ENCODE measurements around the gene NAT8. TPM values are rescaled to one million over a fixed set of nuclear protein-coding genes. Genes with fewer than 3 reads are reported as not detected.
"Not testable (repeated sequence)": the region's sequence is repeated elsewhere in the genome, so short reads cannot be mapped to it uniquely, and the experiment has no call there.

Gene NAT8
- total RNA-seq, 4 donors from 2014 or later: not detected

DNA sequence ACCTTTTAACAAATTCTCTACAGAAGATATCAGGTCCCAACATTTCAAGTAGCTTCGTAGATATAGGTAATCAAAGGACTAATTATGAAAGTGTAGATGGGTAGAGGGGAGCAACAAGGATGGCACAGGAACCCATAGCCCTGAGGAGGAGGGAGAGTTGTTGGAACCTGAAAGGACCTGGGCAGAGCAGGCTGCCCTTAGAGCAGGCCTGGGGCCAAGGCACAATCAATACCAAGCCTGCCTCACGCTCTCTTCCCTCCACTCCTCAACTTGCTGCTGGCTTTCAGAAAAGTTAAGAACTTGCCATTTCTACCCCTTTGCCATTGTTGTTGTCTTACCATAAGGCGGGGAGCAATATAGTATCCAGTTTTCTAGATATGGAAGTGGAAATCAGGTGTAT, 10.1 kb upstream of the NAT8 start:
- no peaks in the 10 kb centered on the region for H3K36me3 ChIP-seq
- no peak for TF ChIP-seq POLR2A (IDR thresholded peaks at IDR 0.05)
- no peak for TF ChIP-seq EP300 (IDR thresholded peaks at IDR 0.05)
- DNase-seq (ENCODE audit: low spot score in 2 of 2): no peak
- H3K4me3 ChIP-seq: no peak overlapping the region
- H3K9me3 ChIP-seq: peaks cover 0 to 7% (median 0%) of the 10 kb centered on the region in 4 donors
- H3K27ac ChIP-seq: no peak overlapping the region
- H3K27me3 ChIP-seq: no peaks in the 10 kb centered on the region
- H3K4me1 ChIP-seq: no peaks in the 10 kb centered on the region
- WGBS, 2 donors: 80 to 92% methylated on average over 3 of the region's 3 CpGs

DNA sequence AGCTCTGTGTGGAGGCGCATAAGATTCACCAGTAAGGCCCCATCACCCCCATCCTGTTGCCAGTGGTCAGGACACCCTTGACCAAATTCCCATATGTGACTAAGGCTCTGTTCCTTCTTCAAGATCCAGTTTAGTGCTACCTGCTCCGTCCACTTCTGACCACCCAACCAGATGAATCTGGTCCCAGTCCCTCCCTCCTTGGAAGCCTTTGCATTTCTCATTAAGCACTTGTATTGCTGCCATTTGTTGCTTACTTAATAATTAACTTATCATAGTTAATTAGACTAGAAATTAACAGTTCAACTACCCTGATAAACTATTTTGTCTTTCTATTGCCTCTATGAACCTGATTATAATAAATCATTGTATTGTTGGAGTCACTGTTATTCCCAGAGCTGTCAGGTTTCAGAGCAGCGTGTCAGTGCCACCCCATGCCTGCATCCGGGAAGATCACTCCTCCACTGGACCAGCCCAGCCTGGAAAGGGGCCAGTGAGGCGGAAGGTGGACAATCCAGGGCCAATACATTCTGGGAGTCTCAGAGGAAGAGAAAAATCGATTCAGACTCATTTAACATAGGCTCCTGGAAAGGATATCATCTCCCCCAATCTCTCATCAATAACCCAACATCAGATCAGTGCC, 9.5 kb upstream of the NAT8 start:
- Histone ChIP-seq H3K4me3 (no peak overlapping the region), H3K4me1 (no peaks in the 10 kb centered on the region), H3K27me3 (no peaks in the 10 kb centered on the region), H3K27ac (no peak overlapping the region), H3K36me3 (no peaks in the 10 kb centered on the region), H3K9me3 (peaks cover 0 to 10% (median 0%) of the 10 kb centered on the region in 4 donors)
- 66 to 67% methylated on average over 6 of the region's 6 CpGs for WGBS, 2 donors
- TF ChIP-seq EP300 (IDR thresholded peaks at IDR 0.05): no peak
- TF ChIP-seq, protein P1, sequence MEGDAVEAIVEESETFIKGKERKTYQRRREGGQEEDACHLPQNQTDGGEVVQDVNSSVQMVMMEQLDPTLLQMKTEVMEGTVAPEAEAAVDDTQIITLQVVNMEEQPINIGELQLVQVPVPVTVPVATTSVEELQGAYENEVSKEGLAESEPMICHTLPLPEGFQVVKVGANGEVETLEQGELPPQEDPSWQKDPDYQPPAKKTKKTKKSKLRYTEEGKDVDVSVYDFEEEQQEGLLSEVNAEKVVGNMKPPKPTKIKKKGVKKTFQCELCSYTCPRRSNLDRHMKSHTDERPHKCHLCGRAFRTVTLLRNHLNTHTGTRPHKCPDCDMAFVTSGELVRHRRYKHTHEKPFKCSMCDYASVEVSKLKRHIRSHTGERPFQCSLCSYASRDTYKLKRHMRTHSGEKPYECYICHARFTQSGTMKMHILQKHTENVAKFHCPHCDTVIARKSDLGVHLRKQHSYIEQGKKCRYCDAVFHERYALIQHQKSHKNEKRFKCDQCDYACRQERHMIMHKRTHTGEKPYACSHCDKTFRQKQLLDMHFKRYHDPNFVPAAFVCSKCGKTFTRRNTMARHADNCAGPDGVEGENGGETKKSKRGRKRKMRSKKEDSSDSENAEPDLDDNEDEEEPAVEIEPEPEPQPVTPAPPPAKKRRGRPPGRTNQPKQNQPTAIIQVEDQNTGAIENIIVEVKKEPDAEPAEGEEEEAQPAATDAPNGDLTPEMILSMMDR (IDR thresholded peaks at IDR 0.05): no peak
- TF ChIP-seq POLR2A (IDR thresholded peaks at IDR 0.05): no peak
- no peak for DNase-seq (ENCODE audit: low spot score in 2 of 2)

DNA sequence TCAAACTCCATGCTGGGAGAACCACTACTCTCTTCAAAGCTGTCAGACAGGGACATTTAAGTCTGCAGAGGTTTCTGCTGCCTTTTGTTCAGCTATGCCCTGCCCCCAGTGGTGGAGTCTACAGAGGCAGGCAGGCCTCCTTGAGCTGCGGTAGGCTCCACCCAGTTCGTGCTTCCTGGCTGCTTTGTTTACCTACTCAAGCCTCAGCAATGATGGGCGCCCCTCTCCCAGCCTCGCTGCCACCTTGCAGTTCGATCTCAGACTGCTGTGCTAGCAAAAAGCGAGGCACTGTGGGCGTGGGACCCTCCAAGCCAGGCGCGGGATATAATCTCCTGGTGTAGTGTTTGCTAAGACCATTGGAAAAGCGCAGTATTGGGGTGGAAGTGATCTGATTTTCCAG, 5.5 kb upstream of the NAT8 start:
- H3K36me3 ChIP-seq; H3K27me3 ChIP-seq; H3K4me3 ChIP-seq; H3K4me1 ChIP-seq; H3K27ac ChIP-seq; DNase-seq (ENCODE audit: low spot score in 2 of 2): not testable (repeated sequence)
- H3K9me3 ChIP-seq: peaks cover 0 to 10% (median 0%) of the 10 kb centered on the region in 4 donors
- 89 to 93% methylated on average over 10 of the region's 10 CpGs for WGBS, 2 donors

DNA sequence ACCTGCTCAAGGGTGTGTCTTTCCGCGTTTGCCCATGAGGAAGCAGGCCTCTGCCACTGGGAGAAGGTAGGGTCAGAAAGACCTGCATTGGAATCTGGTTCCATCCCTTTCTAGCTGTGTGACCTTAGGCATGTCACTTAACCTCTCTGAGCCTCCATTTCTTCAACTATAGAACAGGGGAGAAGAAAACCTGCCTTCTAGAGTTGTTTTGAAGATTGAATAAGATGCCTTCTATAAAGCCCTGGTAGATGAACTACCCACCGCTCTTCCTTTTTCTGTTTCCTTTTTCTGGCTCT, 507 bp downstream of the NAT8 start:
- 89 to 100% methylated on average over 3 of the region's 3 CpGs for WGBS, 2 donors
- Histone ChIP-seq H3K4me1 (no peaks in the 10 kb centered on the region), H3K4me3 (no peak overlapping the region), H3K27me3 (no peaks in the 10 kb centered on the region), H3K9me3 (no peaks in the 10 kb centered on the region), H3K36me3 (no peaks in the 10 kb centered on the region), H3K27ac (no peak overlapping the region)
- DNase-seq (ENCODE audit: low spot score in 2 of 2): no peak
- TF ChIP-seq, protein P1 (IDR thresholded peaks at IDR 0.05): no peak
- no peak for TF ChIP-seq EP300 (IDR thresholded peaks at IDR 0.05)
- TF ChIP-seq POLR2A (IDR thresholded peaks at IDR 0.05): no peak

DNA sequence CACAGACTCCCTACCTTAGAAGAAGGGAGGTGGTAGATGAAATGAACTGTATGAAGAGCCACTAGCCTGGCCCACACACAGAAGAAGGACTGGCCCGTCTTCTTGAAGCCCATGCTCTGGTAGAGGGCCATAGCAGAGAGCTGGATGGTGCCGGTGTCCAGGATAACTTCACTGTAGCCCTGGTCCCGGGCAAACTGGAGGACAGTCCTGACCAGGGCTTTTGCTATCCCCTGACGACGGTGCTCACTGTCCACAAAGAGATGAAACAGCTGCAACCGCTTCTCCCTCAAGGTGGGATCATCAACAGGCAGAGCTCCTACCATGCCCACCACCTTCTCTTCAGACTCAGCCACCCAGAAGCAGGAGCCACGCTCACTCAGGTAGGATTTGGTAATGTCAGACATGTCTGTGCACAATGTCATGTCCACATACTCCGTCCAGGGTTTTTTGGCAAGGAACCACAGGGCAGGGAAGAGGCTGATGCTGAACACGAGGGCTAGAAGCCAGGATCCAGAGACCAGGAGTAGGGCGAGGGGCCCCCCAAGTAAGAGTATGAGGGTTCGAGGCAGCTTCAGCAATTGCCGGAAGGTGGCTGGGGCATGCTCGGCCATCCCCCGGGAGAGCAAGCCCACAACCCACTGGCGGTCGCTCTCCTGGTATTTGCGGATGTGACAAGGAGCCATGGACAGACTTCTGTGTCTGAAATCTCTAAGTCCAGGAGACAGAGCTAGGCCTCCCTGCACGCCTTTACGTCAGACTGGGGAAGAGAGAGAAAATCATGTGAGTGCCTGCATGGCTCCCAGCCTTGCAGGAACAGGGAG, 1.1 kb downstream of the NAT8 start:
- H3K4me3 ChIP-seq: no peak overlapping the region
- WGBS, 2 donors: 83 to 85% methylated on average over 19 of the region's 19 CpGs
- H3K27me3 ChIP-seq: no peaks in the 10 kb centered on the region
- no peaks in the 10 kb centered on the region for H3K9me3 ChIP-seq
- no peak for TF ChIP-seq POLR2A (IDR thresholded peaks at IDR 0.05)
- TF ChIP-seq, protein P1 (IDR thresholded peaks at IDR 0.05): no peak
- no peak for TF ChIP-seq EP300 (IDR thresholded peaks at IDR 0.05)
- no peaks in the 10 kb centered on the region for H3K4me1 ChIP-seq
- DNase-seq (ENCODE audit: low spot score in 2 of 2): no peak
- H3K36me3 ChIP-seq: no peaks in the 10 kb centered on the region
- no peak overlapping the region for H3K27ac ChIP-seq

DNA sequence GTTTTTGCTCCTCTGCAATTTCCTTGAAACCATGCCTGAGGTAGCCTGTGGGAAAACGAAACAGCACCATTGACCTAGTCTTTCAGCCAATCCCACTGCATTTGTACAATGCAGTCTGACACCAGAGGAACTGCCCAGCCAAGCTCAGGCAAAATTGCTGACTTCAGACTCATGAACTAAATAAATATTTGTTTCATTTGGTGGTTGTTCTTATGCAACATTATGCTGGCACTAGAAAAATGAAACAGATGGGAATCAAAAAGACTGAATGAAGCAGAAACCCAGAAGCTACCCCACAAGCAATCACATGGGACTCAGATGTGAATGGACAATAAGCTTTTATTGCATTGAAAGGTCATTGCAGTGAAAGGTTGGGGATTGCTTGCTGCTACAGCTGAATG, 1.7 kb downstream of the NAT8 start:
- no peaks in the 10 kb centered on the region for H3K4me1 ChIP-seq
- TF ChIP-seq POLR2A (IDR thresholded peaks at IDR 0.05) (no peak), EP300 (IDR thresholded peaks at IDR 0.05) (no peak)
- TF ChIP-seq, protein P1 (IDR thresholded peaks at IDR 0.05): no peak
- H3K36me3 ChIP-seq: no peaks in the 10 kb centered on the region
- H3K27ac ChIP-seq: no peak overlapping the region
- H3K27me3 ChIP-seq: no peaks in the 10 kb centered on the region
- H3K4me3 ChIP-seq: no peak overlapping the region
- WGBS, 2 donors: 17 to 22% methylated on average over 1 of the region's 1 CpG
- DNase-seq (ENCODE audit: low spot score in 2 of 2): no peak
- no peaks in the 10 kb centered on the region for H3K9me3 ChIP-seq

Measured in tibial nerve (tissue), 4 donors.